ENCODE measurements around the gene BRINP1. TPM values are rescaled to one million over a fixed set of nuclear protein-coding genes. Genes with fewer than 3 reads are reported as not detected.

The BRINP1 gene
- polyA plus RNA-seq, 3 donors = not detected

DNA sequence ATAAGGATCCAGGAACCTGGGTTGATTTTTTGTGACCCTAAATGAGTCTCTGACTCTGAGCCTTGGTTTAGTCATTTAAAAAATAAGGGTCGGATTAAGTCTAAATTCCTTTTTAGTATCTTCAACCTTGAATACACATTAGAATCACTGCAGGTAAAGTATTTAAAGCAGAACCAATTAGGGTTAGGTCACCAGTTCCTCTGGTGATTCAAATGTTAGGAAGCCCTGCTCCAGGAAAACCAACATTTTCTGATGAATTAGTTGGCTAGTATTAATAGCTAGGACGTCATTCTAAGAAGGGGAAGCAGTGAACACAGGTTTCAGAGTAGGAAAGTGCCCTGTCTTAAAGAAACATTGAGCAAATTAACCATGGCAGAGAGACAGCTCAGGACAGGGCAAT is 31.4 kb upstream of the BRINP1 start:
- H3K27me3 Mint-ChIP-seq (ENCODE audit: low read depth in 3 of 3) = peaks cover 0 to 2% (median 0%) of the 10 kb centered on the region in 3 donors
- Histone ChIP-seq H3K27me3 (ENCODE audit: control insufficient read depth in 2 of 2, insufficient read depth in 2 of 2, low read length in 2 of 2) (no peaks in the 10 kb centered on the region), H3K9me3 (replicated peaks in 1 of 2; ENCODE audit: control insufficient read depth in 1 of 2, insufficient read depth in 1 of 2, low read length in 2 of 2) (no peaks in the 10 kb centered on the region), H3K4me1 (ENCODE audit: control insufficient read depth in 1 of 2, insufficient read depth in 2 of 2, low read length in 2 of 2) (no peaks in the 10 kb centered on the region), H3K9ac (ENCODE audit: insufficient read depth, low read length, poor library complexity, severe bottlenecking) (no peak overlapping the region), H2AFZ (ENCODE audit: insufficient read depth, low read depth, low read length, poor library complexity, severe bottlenecking) (no peak overlapping the region), H4K20me1 (ENCODE audit: insufficient read depth, low read length) (no peaks in the 10 kb centered on the region), H3K4me3 (replicated peaks in 1 of 3; ENCODE audit: low read depth in 2 of 3, low read length in 3 of 3) (no peak overlapping the region), H3K79me2 (ENCODE audit: insufficient read depth, low read length) (no peaks in the 10 kb centered on the region), H3K36me3 (replicated peaks in 1 of 2; ENCODE audit: control insufficient read depth in 1 of 2, insufficient read depth in 2 of 2, low read length in 2 of 2) (no peaks in the 10 kb centered on the region), H3K27ac (ENCODE audit: low read depth in 1 of 2, low read length in 2 of 2) (no peak overlapping the region), H3K4me2 (replicated peaks; ENCODE audit: extremely low read depth, low read length, poor library complexity, severe bottlenecking) (no peak overlapping the region)
- DNase-seq = no peak
- H3K9me3 Mint-ChIP-seq = peaks cover 0 to 6% (median 0%) of the 10 kb centered on the region in 7 donors
- intact Hi-C loops (cut with micrococcal nuclease) = no loop called here
- no peaks in the 10 kb centered on the region for H3K4me1 Mint-ChIP-seq
- 0% methylated on average over 1 of the region's 2 CpGs for WGBS (ENCODE audit: insufficient coverage)
- no peak overlapping the region for H3K4me3 Mint-ChIP-seq
- H3K27ac Mint-ChIP-seq = no peak overlapping the region
- TF ChIP-seq, protein P1, sequence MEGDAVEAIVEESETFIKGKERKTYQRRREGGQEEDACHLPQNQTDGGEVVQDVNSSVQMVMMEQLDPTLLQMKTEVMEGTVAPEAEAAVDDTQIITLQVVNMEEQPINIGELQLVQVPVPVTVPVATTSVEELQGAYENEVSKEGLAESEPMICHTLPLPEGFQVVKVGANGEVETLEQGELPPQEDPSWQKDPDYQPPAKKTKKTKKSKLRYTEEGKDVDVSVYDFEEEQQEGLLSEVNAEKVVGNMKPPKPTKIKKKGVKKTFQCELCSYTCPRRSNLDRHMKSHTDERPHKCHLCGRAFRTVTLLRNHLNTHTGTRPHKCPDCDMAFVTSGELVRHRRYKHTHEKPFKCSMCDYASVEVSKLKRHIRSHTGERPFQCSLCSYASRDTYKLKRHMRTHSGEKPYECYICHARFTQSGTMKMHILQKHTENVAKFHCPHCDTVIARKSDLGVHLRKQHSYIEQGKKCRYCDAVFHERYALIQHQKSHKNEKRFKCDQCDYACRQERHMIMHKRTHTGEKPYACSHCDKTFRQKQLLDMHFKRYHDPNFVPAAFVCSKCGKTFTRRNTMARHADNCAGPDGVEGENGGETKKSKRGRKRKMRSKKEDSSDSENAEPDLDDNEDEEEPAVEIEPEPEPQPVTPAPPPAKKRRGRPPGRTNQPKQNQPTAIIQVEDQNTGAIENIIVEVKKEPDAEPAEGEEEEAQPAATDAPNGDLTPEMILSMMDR (IDR thresholded peaks at IDR 0.05) = no peak
- no peaks in the 10 kb centered on the region for H3K36me3 Mint-ChIP-seq

DNA sequence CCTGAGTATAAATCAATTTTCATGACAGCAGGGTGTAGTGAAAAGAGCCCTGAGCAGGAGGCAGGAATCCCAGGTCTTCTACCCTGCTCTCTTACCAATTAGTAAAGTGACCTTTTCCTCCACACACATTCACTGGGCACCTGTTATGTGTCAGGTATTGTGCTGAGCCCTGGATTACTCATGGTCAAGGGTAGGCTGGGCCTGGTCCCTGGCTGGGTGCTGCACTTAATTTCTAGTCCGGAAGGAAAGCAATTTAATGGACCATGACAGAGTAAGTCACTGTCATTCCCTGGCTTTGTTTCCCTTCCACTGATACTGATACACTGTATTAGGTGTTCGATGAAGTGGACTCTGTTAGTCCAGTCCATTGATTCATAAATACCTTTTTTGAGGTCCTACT is 29.1 kb upstream of the BRINP1 start:
- intact Hi-C loops (cut with micrococcal nuclease) = no loop called here
- Mint-ChIP-seq H3K36me3 (no peaks in the 10 kb centered on the region), H3K4me1 (no peaks in the 10 kb centered on the region), H3K27me3 (ENCODE audit: low read depth in 3 of 3) (peaks cover 0 to 2% (median 0%) of the 10 kb centered on the region in 3 donors), H3K9me3 (peaks cover 0 to 2% (median 0%) of the 10 kb centered on the region in 7 donors), H3K4me3 (no peak overlapping the region), H3K27ac (no peak overlapping the region)
- H2AFZ ChIP-seq (ENCODE audit: insufficient read depth, low read depth, low read length, poor library complexity, severe bottlenecking) = no peak overlapping the region
- DNase-seq = no peak
- no peaks in the 10 kb centered on the region for H3K27me3 ChIP-seq (ENCODE audit: control insufficient read depth in 2 of 2, insufficient read depth in 2 of 2, low read length in 2 of 2)
- no peak overlapping the region for H3K4me3 ChIP-seq (replicated peaks in 1 of 3; ENCODE audit: low read depth in 2 of 3, low read length in 3 of 3)
- H3K36me3 ChIP-seq (replicated peaks in 1 of 2; ENCODE audit: control insufficient read depth in 1 of 2, insufficient read depth in 2 of 2, low read length in 2 of 2) = no peaks in the 10 kb centered on the region
- H3K4me2 ChIP-seq (replicated peaks; ENCODE audit: extremely low read depth, low read length, poor library complexity, severe bottlenecking) = no peak overlapping the region
- no peak overlapping the region for H3K27ac ChIP-seq (ENCODE audit: low read depth in 1 of 2, low read length in 2 of 2)
- no peaks in the 10 kb centered on the region for H3K4me1 ChIP-seq (ENCODE audit: control insufficient read depth in 1 of 2, insufficient read depth in 2 of 2, low read length in 2 of 2)
- H3K9ac ChIP-seq (ENCODE audit: insufficient read depth, low read length, poor library complexity, severe bottlenecking) = no peak overlapping the region
- no CpG with 5 or more reads among the region's 2 CpGs for WGBS (ENCODE audit: insufficient coverage)
- H3K9me3 ChIP-seq (replicated peaks in 1 of 2; ENCODE audit: control insufficient read depth in 1 of 2, insufficient read depth in 1 of 2, low read length in 2 of 2) = no peaks in the 10 kb centered on the region
- TF ChIP-seq, protein P1 (IDR thresholded peaks at IDR 0.05) = no peak
- H3K79me2 ChIP-seq (ENCODE audit: insufficient read depth, low read length) = no peaks in the 10 kb centered on the region
- no peaks in the 10 kb centered on the region for H4K20me1 ChIP-seq (ENCODE audit: insufficient read depth, low read length)

Data from CD14-positive monocyte (primary cell).